NB4 (cell line): ENCODE data around the gene ACIN1.

Source experiments
- POLR2A ChIP-seq: IDR thresholded peaks from 2 replicates; pipeline ENCODE4 v1.6.1; 2011; ENCODE audit warnings: mild to moderate bottlenecking; ENCODE audit not compliant: insufficient read length; ENCODE audit errors: extremely low read depth
- TF ChIP-seq, protein P1 (sequence below): IDR thresholded peaks from one replicate; pipeline ENCODE4 v1.5.1; 2012; ENCODE audit warnings: low read depth, low read length

DNA sequence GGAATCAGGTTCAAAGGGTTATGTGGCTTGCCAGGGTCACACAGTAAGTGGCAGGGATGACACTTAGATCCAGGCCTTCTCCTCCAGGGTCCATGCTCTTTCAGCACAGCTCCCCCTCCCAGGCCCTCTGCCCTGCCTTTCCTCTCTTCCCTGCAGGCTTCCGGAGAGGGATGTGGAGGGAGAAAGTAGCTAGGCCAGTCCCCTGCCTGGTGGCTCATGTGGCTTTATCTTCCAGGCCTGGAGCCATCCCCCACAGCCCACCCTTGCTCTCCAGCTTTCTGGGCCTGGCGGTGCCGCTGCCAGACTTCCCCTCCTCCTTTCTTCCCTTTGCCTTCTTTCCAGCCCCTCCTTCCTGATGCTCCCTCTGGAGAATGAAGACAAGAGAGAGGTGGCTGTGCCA lies 51.2 kb downstream of the ACIN1 start:
- TF ChIP-seq, protein P1, sequence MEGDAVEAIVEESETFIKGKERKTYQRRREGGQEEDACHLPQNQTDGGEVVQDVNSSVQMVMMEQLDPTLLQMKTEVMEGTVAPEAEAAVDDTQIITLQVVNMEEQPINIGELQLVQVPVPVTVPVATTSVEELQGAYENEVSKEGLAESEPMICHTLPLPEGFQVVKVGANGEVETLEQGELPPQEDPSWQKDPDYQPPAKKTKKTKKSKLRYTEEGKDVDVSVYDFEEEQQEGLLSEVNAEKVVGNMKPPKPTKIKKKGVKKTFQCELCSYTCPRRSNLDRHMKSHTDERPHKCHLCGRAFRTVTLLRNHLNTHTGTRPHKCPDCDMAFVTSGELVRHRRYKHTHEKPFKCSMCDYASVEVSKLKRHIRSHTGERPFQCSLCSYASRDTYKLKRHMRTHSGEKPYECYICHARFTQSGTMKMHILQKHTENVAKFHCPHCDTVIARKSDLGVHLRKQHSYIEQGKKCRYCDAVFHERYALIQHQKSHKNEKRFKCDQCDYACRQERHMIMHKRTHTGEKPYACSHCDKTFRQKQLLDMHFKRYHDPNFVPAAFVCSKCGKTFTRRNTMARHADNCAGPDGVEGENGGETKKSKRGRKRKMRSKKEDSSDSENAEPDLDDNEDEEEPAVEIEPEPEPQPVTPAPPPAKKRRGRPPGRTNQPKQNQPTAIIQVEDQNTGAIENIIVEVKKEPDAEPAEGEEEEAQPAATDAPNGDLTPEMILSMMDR = no peak
- no peak for TF ChIP-seq POLR2A
